ENCODE data around the gene ANXA2R.
"Not testable (repeated sequence)": the region's sequence is repeated elsewhere in the genome, so short reads cannot be mapped to it uniquely, and the experiment has no call there.

The ANXA2R gene

DNA sequence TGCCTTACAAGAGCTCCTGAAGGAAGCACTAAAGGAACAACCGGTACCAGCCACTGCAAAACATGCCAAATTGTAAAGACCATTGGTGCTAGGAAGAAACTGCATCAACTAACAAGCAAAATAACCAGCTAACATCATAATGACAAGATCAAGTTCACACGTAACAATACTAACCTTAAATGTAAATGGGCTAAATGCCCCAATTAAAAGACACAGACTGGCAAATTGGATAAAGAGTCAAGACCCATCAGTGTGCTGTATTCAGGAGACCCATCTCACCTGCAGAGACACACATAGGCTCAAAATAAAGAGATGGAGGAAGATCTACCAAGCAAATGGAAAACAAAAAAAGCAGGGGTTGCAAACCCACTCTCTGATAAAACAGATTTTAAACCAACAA, 15.0 kb upstream of the ANXA2R start:
- not testable (repeated sequence) for DNase-seq

DNA sequence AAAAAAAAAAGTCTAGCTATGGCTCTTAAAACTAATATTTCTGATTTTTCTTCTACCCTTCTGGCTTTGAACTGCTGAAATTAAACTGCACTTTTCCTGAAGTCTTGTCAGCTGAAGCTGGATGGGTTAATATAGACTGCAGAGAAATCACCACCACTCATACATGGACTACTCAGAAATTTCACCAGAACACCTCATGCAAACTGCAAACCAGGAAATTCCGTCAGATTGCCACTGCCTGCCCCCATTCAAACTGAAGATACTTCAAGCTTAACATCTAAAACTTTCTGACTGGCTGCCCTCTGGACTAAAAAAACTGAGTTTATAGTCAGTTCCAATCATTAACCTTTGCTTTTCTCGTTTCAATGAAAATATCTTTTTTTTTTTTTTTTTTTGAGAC, 11.6 kb upstream of the ANXA2R start:
- DNase-seq = no peak

DNA sequence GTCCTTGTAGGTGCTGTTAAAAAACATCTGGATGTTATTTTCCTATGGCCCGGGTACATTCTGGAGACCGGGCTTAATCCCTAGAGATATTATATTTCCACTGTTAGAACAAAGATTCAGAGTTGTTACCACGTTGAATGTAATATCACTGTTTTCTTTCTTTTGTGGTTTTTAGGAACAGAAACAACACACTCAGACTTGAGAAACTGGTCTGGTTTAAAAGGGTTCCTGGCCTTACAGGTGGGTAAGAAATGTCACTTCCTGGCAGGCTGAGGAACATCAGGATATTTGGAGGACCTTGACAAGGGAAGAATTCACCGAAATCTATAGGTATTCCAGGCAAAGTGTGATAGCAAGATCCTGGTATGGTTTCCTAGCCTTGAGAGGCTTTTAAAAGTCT, 10.3 kb upstream of the ANXA2R start:
- no peak for DNase-seq

DNA sequence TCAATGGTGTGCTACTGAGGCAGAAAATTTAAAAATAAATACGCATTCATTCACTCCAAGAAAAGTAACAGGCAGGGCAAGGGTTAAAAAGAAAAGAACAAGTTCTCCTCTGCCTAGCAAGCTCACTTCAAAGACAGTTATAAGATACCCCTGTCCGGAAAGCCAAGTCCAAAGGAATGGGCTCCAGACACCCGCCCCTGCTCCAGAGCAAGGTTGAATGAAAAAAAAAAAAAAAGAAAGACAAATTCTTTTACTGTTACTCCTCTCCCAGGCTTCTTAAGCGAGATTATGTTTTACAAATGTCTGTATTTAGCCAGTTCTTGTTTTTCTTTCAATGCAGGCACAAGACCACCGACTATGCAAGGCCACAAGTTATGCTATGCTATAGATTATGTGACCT, 9.1 kb upstream of the ANXA2R start:
- no peak for DNase-seq

DNA sequence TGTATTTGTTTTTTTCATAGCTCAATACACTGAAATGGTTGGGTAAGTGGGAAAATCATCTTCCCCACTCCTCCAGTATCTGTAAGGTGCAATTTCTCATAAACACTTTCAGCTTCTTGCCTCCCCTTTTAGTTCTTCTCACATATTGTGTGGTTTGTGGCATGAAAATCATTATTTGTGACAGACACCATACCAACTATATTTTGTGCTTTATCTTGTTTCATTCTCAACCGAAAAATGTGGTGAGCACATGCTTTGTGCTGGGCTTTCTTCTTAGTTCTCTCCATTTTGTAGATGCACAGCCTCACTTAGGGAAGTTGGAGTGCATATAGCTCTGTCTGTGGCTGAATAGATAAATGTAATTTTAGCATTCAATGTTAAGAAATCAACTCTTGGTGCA, 6.4 kb upstream of the ANXA2R start:
- DNase-seq = no peak

DNA sequence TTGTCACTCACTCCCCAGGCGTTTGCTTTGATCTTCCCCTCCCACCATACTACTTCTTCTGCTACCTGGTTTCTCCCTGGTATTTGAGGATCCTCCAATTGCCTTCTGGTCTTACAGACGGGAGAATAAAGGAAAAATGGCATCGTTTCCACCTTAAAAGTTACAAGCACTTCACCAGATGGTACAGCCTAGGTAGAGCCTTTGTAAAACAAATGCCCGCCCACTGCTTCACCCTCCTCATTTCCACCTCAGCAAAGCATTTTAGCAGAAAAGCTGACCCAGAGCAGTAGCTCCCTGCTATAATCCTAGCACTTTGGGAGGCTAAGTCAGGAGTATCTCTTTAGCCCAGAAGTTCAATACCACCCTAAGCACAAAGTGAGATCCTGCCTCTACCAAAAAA, 5.1 kb upstream of the ANXA2R start:
- DNase-seq = no peak

DNA sequence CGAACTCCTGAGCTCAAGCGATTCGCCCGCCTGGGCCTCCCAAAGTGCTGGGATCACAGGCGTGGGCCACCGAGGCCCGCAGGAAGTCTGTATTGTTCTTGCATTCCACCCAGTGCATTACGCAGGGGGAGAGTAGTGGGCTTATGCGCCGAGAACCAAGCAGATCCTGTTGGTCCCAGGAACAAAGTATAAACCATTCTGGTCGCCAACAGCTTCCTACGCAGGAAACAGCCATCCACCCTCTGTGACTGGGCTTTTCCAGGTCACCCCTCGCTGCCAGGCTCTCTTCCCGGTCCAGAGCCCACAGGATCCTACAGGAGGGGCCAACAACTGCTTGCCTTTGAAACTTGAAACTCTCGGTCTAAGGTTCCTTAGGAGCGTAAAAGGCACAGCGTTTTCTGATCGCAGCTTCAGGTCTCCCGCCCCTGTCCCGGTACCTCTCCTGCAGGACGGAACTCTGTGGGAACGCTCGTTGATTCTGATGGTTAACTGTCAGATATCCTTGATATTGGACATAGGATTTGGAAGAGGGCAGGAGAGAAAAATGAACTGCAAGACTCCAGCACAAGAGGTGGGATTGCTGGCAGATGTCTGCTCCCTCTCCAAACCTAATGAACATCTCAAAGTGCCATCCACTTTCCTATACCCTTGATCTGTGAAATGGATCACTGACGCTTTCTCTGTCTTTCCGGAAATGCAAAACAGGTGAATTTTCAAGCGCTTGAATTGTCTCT, 4.2 kb upstream of the ANXA2R start:
- DNase-seq = peak; percentile 45

DNA sequence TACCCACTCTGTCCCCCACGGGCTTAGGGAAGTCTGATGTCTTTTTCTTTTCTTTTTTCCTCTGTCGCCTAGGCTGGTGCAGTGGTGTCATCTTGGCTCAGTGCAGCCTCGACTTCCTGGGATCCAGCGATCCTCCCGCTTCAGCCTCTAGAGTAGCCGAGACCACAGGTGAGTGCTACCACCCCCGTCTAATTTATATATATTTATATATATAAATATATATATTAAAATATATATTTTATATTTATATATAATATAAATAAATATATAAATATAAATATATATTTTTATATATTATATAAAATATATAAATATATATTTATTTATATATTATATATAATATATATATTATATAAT, 3.3 kb upstream of the ANXA2R start:
- no peak for DNase-seq

DNA sequence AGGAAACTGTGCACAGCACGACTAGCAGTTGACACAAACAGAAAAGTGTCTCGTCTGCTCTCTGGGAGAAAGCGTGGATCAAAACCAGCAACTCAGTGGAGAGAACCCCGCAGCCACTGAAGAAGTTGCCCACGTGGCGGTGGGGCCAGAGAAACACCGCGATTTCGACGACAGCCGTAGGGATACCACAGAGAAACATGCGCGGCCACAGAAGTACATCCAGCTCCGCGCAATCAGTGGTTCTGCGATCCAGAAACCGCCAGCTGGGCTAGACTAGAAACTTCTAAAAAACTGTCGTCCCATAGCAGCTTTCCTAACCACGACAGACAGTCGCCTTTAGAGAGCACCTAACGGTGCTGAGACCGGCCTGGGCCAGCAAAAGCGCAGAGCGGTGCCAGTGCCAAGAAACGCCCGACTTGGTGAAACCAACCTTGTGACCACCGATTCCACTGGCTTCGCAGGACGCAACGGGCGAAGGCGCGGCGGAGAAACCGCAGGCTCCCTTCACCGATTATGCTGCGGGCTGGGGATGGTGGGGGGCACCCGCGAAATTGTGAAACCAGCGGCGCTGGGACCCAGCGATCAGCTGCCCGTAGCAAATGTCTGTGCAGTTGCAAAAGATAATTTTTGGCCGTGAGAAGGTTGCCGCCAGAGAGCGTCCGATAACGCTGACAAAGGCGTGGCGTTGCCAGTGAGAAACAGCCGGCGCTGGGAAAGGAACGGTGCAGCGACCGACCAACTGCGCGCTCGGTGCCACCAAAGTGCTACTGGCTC, 2.7 kb upstream of the ANXA2R start:
- DNase-seq = peak; percentile 69

DNA sequence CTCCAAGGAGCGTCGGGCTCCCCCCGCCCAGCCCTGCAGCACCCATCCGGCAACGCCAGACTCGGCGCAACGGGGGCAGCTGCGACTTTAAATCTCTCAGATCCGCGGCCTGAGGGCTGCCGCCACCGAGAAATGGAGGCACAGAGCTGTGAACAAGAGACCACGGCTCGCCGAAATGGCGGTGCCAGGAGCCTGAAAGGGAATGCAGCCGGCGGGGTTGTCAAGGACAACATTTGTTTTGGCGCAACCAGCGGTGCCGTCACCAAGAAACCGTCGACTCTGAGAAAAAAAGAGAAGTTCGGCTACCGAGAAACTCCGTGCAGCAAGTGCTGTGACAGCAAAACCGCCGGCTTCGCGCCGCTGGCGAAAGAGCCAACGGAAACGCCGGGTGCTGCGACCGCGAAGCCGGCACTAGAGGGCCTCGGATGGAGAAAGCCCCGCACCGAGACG, 2.1 kb upstream of the ANXA2R start:
- peak; percentile 83 for DNase-seq

DNA sequence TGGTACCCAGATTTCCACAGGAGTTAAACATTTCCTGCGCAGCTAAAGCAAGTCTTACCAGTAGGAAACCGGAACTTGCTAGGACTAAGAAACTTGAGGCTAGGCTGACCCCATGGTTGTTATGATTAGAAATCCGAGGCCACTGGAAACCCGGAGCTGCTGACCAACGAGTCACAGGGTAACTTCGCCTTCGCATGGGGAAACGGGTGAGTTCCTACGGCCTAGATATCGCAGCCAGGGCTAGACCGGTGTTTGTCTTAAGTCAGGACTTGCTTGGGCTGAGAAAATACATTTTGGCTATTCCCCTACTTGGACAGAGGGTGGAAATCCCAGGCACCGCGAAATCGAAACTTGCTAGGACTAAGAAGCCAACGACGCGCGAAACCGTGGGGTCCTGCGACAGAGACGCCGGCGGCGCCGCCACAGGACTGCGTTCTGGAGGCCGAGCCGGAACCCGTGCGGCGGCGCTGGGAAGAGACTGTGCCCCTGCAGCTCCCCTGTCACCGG, 1.6 kb upstream of the ANXA2R start:
- peak; percentile 75 for DNase-seq

DNA sequence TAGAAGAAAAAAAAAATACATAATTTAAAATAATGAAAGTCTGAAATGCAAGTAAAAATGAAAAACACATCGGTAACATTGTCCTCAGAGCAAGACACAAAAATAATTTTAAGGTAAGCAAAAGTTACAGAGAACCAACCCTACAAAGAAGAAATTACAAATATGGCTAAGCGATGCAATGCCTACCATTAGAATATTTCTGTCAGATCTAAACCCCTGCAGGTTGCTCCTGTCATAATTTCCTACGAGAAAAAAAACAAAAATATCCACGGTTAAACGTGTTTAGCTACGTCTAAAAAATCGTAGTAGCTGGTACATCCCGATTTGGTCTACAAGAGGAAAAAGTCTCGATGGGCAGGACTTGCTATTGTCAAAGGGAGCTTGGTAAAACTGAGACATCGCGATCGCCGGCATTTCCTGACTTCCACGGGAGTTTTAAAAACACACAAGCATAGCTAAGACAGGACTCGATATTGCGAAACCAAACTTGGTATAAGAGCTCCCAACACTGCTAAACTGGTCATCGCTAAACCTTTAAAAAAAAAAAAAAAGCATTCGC, 1.1 kb upstream of the ANXA2R start:
- DNase-seq = peak; percentile 50

DNA sequence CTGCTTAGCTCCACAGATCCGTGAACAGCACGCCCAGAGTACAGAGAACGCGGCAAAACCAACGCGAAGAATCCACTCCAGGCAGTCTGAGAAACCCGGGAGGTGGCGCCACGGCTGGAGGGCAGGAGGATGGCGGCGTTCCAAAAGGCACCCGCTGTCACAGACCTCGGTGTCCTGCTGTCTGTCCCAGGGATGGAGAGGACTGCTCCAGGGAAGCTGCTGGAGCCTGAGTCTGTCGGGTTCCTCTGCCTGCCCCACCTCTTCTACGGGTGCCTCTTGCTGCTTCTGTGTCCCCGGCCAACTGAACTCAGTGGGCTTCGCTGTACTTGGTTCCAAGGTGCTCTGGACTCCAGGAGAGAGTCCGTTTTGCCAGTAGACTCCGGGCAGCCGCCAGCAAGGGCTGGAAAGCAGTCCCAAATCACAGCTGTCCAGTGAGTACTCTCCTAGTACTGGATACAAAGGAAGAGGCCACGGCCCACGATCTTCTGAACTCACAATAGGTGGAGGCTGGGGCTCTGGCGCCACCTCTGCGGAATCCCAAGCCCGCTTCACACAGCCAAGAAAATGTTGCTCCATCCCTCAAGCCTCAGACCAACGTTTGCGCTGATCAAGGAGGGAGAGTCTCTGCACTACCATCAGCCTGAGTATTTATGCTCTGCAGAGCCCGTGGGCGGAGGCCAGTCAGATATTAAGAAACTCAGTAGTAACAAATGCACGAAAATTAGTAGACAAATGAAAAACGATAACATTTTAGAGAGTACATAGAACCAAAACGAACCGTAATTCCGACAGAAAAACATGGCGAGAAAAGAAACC, 440 bp downstream of the ANXA2R start:
- DNase-seq = peak; percentile 65

DNA sequence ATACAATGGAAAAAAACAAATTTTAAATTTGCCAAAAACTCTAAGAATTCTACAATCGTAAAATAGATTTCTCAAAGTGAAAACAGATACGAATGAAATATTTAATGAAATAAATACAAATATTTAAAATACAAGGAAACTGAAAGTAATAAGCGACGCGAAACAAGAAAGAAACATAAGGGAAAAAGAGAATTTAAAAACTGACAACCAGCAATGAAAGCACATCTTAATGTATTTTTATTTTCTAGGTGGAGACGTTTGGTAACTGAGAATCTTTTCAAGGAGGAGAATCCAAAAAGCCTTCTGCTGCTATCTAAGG, 1.0 kb downstream of the ANXA2R start:
- no peak for DNase-seq

DNA sequence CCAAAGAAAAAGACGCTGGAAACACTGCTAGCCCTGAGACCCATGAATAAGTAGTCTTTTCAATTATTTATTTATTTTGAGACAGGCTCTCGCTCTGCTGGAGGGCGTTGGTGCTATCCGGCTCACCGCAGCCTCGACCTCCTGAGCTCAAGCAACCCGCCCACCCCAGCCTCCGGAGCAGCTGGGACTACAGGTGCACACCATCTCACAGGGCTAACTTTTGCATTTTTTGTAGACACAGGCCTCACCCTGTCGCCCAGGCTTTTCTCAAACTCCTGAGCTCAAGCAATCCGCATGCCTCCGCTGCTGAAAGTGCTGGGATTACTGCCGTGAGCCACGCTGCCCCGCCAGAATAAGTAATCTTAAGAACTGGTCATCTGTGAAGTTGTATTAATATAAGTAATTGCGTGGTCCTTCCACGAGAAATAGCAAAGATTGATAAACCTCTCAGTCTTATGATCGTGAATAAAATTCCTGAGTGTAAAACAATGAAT, 1.6 kb downstream of the ANXA2R start:
- DNase-seq = no peak

DNA sequence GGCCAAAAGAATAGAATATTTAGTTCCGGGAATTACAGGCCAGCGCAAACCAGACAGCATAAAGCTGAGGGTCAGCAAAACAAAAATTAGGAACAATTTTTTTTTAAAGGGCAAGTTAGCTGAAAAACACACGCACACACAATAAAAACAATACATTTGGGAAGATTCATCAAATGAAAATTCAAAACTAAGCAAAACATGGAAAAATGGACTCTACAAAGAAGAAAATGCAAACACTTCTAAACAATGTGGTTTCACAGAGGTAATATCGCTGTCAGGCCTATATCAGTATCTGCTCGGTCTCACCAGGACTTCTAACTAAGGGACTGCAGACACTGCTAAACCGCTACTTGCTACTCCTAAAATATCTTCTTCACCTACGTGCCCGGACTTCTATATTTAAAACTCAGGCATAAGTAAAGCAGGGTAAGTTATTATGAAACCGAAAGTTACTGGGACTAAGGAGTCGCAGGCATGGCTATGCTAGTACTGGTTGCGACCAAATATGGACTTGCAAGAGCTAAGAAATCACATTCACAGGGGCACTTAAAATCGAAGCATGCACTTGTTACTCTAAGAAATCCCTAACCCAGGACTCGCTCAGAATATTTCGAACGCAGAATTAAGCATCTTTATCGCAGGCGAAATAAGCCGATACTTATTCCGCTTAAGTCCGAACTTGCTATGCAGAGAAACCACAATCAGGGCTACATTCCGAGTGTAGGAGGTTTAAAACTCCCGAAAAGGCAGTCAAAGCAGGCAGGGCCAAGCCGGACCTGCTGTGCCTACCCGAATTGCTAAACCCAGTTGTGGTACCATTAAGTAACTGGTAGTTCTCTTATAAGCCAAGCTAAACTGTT, 2.3 kb downstream of the ANXA2R start:
- DNase-seq = no peak

DNA sequence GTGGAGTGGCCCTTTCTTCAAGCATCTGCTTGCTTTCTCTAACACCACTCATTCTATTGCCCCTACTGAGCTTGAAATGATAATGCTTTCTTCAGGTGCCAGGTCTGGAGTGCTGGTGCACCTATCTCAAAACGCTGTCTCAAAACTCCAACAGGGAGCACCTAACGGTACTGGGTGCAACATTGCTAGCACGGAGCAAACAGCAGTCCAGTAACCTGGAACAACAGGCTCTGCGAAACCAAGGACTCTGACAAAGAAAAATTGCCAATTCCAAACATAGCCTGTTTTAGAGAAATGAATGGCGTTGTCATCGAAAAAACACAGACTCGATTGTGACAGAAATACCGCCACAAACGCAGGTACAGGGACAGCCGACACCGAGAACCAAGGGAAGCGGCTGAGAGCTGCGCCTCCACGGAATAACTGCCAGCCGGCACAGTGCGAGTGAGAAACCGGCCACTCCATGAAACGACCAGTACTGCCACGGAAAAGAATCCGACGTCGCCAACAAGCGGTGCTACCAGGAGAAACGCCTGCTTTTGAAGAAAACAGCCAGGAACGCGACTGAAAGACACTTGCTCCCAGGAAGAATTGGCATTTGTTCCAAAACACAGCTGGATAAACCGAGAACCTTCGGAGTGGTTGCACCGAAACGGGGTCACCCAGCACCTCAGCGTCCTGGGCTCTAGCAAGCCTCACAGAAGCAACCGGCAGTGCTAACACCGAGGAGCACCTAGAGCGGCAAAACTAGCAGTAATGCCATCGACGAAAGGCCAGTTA, 3.1 kb downstream of the ANXA2R start:
- peak; percentile 48 for DNase-seq

DNA sequence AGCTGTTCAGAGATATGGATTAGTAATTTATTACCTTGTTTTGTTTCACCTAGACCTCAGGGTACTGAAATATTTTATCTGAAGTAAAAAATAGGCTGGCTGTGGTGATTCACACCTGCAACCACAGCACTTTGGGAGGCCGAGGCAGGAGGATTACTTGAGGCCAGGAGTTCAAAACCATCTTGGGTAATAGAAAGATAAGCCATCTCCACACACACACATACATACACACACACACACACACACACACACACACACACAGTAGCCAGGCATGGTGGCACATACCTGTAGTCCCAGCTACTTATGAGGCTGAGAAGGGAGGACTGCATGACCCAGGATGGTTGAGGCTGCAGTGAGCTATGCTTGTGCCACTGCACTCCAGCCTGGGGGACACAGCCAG, 3.7 kb downstream of the ANXA2R start:
- DNase-seq = no peak

DNA sequence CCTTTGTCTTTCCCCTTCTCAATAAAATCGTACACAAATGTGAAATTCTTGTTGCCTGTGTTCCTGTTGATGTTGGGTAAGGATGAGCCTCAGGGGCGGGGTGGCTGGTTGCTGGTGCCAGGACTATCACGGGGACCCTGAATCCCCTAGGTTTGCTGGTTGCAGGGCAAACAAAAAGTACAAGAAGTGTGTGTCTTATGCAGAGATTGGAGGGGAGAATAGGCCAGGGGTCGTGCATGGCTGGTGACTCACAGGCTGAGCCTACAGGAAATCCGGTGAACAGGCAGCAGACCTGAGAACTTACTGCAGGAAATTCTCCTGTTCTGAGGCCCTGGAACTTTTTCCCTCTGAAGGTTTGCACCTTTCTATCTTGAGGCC, 5.5 kb downstream of the ANXA2R start:
- no peak for DNase-seq

DNA sequence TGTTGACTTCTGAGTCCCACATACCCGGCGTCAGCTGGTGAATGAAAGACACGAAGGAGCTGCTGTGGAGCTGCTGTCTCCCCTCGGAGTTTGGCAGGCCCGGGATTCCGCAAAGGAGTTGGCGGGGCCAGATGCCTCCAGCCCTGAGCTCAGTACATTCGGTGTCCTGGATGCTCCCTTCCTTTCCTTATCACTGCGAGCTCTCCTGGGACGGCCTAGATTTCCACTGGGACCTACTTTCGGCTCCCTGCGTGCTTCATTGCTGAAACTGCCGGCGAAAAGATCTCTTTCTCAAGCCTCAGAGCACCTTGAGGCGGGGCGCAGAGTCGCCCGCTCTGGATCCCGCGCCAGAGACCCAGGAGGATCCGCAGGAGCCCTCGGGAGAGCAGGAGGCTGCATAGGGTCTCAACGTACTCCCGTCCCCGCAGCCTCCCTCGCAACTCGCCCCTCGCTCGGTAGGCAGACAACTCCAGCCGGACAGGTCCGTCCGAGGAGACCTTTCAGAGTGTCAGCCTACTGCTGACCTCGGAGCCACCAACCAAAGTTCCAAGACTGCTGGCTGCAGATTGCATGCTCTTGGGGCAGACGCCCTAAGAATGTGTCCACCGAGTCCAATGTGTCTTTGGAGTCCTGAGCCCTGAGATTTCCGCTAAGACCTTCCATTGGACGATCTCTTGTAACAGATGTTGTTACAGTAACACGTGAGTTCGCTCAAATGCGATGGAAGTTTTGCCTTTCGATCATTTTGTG, 6.1 kb downstream of the ANXA2R start:
- no peak for DNase-seq

Measured in left hindlimb (tissue), 1 donor.